GM12875 (cell line): Measurements from ENCODE around the gene ZBTB48.

ENCODE experiments used
- H3K4me3 ChIP-seq: one replicate; pipeline ENCODE4 v1.5.1; 2011; ENCODE audit warnings: low read depth, low read length, control low read depth
- CTCF ChIP-seq: IDR thresholded peaks from 2 replicates; pipeline ENCODE4 v1.5.1; 2011; ENCODE audit warnings: low read depth, mild to moderate bottlenecking, control low read depth, inconsistent platforms, low read length, moderate library complexity, borderline replicate concordance; ENCODE audit not compliant: insufficient read depth

The ZBTB48 gene

GRCh38 chr1:6586404-6586816 lies 6.6 kb downstream of the ZBTB48 start:
- no peak for TF ChIP-seq CTCF
- H3K4me3 ChIP-seq = no peak overlapping the region

- H3K4me3 ChIP-seq = no peak overlapping the region
- no peak for TF ChIP-seq CTCF
Observed at GRCh38 chr1:6587261-6588005, 7.6 kb downstream of the ZBTB48 start.

- TF ChIP-seq CTCF = no peak
Observed at GRCh38 chr1:6588128-6588892, 8.5 kb downstream of the ZBTB48 start.

GRCh38 chr1:6588893-6589520 lies 9.2 kb downstream of the ZBTB48 start:
- no peak overlapping the region for H3K4me3 ChIP-seq
- TF ChIP-seq CTCF = no peak

More at GRCh38 chr1:6588128-6588892, 8.5 kb downstream of the ZBTB48 start:
- no peak overlapping the region for H3K4me3 ChIP-seq

GRCh38 chr1:6590046-6590445 lies 10.3 kb downstream of the ZBTB48 start:
- H3K4me3 ChIP-seq = no peak overlapping the region
- no peak for TF ChIP-seq CTCF

- no peak overlapping the region for H3K4me3 ChIP-seq
- no peak for TF ChIP-seq CTCF
Observed at GRCh38 chr1:6591222-6591621, 11.4 kb downstream of the ZBTB48 start.
